ENCODE measurements around the gene ZMIZ2.

The ZMIZ2 gene

GRCh38 chr7:44793919-44794318 lies 45.3 kb downstream of the ZMIZ2 start:
- Histone ChIP-seq H3K9ac (no peak overlapping the region), H3K27ac (no peak overlapping the region), H3K4me2 (ENCODE audit: low read length) (no peak overlapping the region), H3K9me3 (ENCODE audit: control insufficient read depth, low read length) (no peaks in the 10 kb centered on the region), H3K36me3 (ENCODE audit: control insufficient read depth, insufficient read depth, low read length) (no peaks in the 10 kb centered on the region), H3K27me3 (ENCODE audit: control insufficient read depth, insufficient read depth, low read length) (no peaks in the 10 kb centered on the region), H2AFZ (no peak overlapping the region), H3K4me3 (ENCODE audit: low read depth, low read length) (no peak overlapping the region), H3K4me1 (peaks cover 22% of the 10 kb centered on the region), H3K79me2 (peaks cover 16% of the 10 kb centered on the region)
- TF ChIP-seq CTCF (IDR thresholded peaks at IDR 0.05): no peak

- no peak overlapping the region for H3K27ac ChIP-seq
Observed at GRCh38 chr7:44794331-44794730, 45.7 kb downstream of the ZMIZ2 start.

GRCh38 chr7:44796034-44796503 lies 47.4 kb downstream of the ZMIZ2 start:
- TF ChIP-seq CTCF (IDR thresholded peaks at IDR 0.05): no peak
- Histone ChIP-seq H3K27me3 (ENCODE audit: control insufficient read depth, insufficient read depth, low read length) (no peaks in the 10 kb centered on the region), H3K4me2 (ENCODE audit: low read length) (peak overlapping the region; percentile 82), H3K36me3 (ENCODE audit: control insufficient read depth, insufficient read depth, low read length) (no peaks in the 10 kb centered on the region), H3K27ac (peak overlapping the region; percentile 100), H2AFZ (peak overlapping the region; percentile 96), H3K9me3 (ENCODE audit: control insufficient read depth, low read length) (no peaks in the 10 kb centered on the region), H3K4me3 (ENCODE audit: low read depth, low read length) (peak overlapping the region; percentile 98), H3K9ac (peak overlapping the region; percentile 57), H3K4me1 (peaks cover 23% of the 10 kb centered on the region), H3K79me2 (peaks cover 22% of the 10 kb centered on the region)

More at GRCh38 chr7:44794331-44794730, 45.7 kb downstream of the ZMIZ2 start:
- Histone ChIP-seq H3K36me3 (ENCODE audit: control insufficient read depth, insufficient read depth, low read length) (no peaks in the 10 kb centered on the region), H2AFZ (no peak overlapping the region), H3K4me1 (peaks cover 23% of the 10 kb centered on the region), H3K79me2 (peaks cover 16% of the 10 kb centered on the region), H3K27me3 (ENCODE audit: control insufficient read depth, insufficient read depth, low read length) (no peaks in the 10 kb centered on the region), H3K9me3 (ENCODE audit: control insufficient read depth, low read length) (no peaks in the 10 kb centered on the region), H3K4me2 (ENCODE audit: low read length) (no peak overlapping the region), H3K9ac (no peak overlapping the region), H3K4me3 (ENCODE audit: low read depth, low read length) (no peak overlapping the region)
- TF ChIP-seq CTCF (IDR thresholded peaks at IDR 0.05): no peak

- H3K79me2 ChIP-seq: peaks cover 22% of the 10 kb centered on the region
- H3K4me3 ChIP-seq (ENCODE audit: low read depth, low read length): peak within 1 kb of the TSS; percentile 98
- H3K27ac ChIP-seq: peak within 1 kb of the TSS; percentile 100
- peaks cover 18% of the 10 kb centered on the region for H3K4me1 ChIP-seq
- H3K27me3 ChIP-seq (ENCODE audit: control insufficient read depth, insufficient read depth, low read length): no peaks in the 10 kb centered on the region
- H3K9me3 ChIP-seq (ENCODE audit: control insufficient read depth, low read length): no peaks in the 10 kb centered on the region
- no peak for TF ChIP-seq CTCF (IDR thresholded peaks at IDR 0.05)
- H2AFZ ChIP-seq: peak within 1 kb of the TSS; percentile 96
- peak within 1 kb of the TSS; percentile 82 for H3K4me2 ChIP-seq (ENCODE audit: low read length)
- peak within 1 kb of the TSS; percentile 100 for H3K9ac ChIP-seq
- no peaks in the 10 kb centered on the region for H3K36me3 ChIP-seq (ENCODE audit: control insufficient read depth, insufficient read depth, low read length)
Observed at GRCh38 chr7:44796504-44797328, 48.1 kb downstream of the ZMIZ2 start, which contains the start of gene PPIA. Gene PPIA (plus strand): TSS chr7:44796681. CDS start chr7:44796725, 44 bp downstream.
